ENCODE data around the gene PHF12. TPM values are rescaled to one million over a fixed set of nuclear protein-coding genes. Genes with fewer than 3 reads are reported as not detected.

PHF12 gene
- total and polyA plus RNA-seq, 10 of the 15 experiments (the other 5 are each of a cell fraction or from before 2014, with no cell fraction given), result 1.3 to 43.9 (median 19.2) TPM

DNA sequence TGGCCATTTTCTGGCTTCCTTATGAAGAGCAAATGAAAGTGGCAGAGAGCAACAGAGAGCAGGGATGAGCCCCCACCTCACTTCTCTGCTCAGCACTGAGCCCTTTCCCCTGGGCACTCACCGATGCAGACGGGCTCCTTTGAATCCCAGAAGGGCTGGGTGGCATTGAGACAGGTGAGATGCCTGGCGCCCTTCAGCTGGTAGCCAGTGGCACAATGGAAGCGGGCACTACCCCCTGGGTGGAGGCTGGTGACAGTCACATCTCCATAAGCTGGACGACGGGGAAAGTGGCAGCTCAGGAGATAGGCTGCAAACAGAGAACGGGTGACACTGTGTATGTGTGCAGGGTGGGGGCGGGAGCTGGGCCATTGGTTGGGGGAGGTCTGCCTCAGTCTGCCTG lies 12.5 kb upstream of the PHF12 start:
- H3K4me2 ChIP-seq (ENCODE audit: control insufficient read depth, insufficient read depth), result no peak overlapping the region
- no peak overlapping the region for H3K4me3 ChIP-seq
- POLR2A ChIA-PET, result interaction anchor here (0.6 to 1.2 kb wide), 2 partner anchors 136 to 149 kb away, joined by 3 read pairs; no protein-coding TSS in a partner anchor
- H3K36me3 ChIP-seq (ENCODE audit: control insufficient read depth in 2 of 2, insufficient read depth in 2 of 2, low read length in 1 of 2), result no peaks in the 10 kb centered on the region
- WGBS (ENCODE audit: insufficient coverage, insufficient replicate concordance, low lambda C conversion rate, missing lambda C conversion rate), result 13% methylated on average over 7 of the region's 8 CpGs
- no peaks in the 10 kb centered on the region for H3K9me3 ChIP-seq (replicated peaks; ENCODE audit: control insufficient read depth, insufficient read depth, low read length)
- no peaks in the 10 kb centered on the region for H4K20me1 ChIP-seq (ENCODE audit: control insufficient read depth, insufficient read depth)
- no peak overlapping the region for H3K27ac ChIP-seq (ENCODE audit: control insufficient read depth, insufficient read depth)
- no peak for ATAC-seq
- SMC1A ChIA-PET (ENCODE audit: uncharacterized antibody, unreplicated experiment), result interaction anchor here (0.7 to 3.2 kb wide), 6 partner anchors 11 to 177 kb away, joined by 3 to 68 read pairs (median 6); no protein-coding TSS in a partner anchor
- H3K27me3 ChIP-seq (replicated peaks in 1 of 2; ENCODE audit: control insufficient read depth in 2 of 2, insufficient read depth in 2 of 2, low read length in 1 of 2), result peaks cover 0 to 2% of the 10 kb centered on the region in 2 experiments; a peak in 1 of 4 replicates
- BruUV-seq (replicated peaks), result no TSS peak
- FAIRE-seq, result no peak
- in situ Hi-C loops (cut with MboI) (no loop called here), intact Hi-C loops (cut with micrococcal nuclease; ENCODE audit: unreplicated experiment) (no loop called here)
- CTCF ChIA-PET, result interaction anchor here (2.2 to 5.4 kb wide), 8 partner anchors 10 to 237 kb away, joined by 8 to 415 read pairs (median 16); partner anchors contain the start of genes PHF12 and TLCD1
- H3K9ac ChIP-seq (ENCODE audit: control insufficient read depth, insufficient read depth, low read length), result no peak overlapping the region
- RAD21 ChIA-PET (ENCODE audit: unreplicated experiment), result interaction anchor here (0.6 to 4.9 kb wide), 7 partner anchors 10 to 302 kb away, joined by 3 to 170 read pairs (median 4); partner anchors contain the start of genes FAM222B, SDF2 and SUPT6H
- no peaks in the 10 kb centered on the region for H3K79me2 ChIP-seq (ENCODE audit: control insufficient read depth, insufficient read depth, low read length)
- H3K4me1 ChIP-seq (ENCODE audit: control insufficient read depth, insufficient read depth, low read length), result peaks cover 3% of the 10 kb centered on the region; the same call in 1 of the 2 replicates
- no peak overlapping the region for H2AFZ ChIP-seq (ENCODE audit: control insufficient read depth, low read depth, low read length)
- DNase-seq (ENCODE audit: low read depth, low spot score), result no peak
- no peak for TF ChIP-seq YBX1 (IDR thresholded peaks at IDR 0.05)
- no peak for TF ChIP-seq RUNX3 (IDR thresholded peaks at IDR 0.05; ENCODE audit: low read length)
- TF ChIP-seq RB1 (IDR thresholded peaks at IDR 0.05; ENCODE audit: borderline replicate concordance), result no peak
- TF ChIP-seq, protein P1, sequence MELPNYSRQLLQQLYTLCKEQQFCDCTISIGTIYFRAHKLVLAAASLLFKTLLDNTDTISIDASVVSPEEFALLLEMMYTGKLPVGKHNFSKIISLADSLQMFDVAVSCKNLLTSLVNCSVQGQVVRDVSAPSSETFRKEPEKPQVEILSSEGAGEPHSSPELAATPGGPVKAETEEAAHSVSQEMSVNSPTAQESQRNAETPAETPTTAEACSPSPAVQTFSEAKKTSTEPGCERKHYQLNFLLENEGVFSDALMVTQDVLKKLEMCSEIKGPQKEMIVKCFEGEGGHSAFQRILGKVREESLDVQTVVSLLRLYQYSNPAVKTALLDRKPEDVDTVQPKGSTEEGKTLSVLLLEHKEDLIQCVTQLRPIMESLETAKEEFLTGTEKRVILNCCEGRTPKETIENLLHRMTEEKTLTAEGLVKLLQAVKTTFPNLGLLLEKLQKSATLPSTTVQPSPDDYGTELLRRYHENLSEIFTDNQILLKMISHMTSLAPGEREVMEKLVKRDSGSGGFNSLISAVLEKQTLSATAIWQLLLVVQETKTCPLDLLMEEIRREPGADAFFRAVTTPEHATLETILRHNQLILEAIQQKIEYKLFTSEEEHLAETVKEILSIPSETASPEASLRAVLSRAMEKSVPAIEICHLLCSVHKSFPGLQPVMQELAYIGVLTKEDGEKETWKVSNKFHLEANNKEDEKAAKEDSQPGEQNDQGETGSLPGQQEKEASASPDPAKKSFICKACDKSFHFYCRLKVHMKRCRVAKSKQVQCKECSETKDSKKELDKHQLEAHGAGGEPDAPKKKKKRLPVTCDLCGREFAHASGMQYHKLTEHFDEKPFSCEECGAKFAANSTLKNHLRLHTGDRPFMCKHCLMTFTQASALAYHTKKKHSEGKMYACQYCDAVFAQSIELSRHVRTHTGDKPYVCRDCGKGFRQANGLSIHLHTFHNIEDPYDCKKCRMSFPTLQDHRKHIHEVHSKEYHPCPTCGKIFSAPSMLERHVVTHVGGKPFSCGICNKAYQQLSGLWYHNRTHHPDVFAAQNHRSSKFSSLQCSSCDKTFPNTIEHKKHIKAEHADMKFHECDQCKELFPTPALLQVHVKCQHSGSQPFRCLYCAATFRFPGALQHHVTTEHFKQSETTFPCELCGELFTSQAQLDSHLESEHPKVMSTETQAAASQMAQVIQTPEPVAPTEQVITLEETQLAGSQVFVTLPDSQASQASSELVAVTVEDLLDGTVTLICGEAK (IDR thresholded peaks at IDR 0.05; ENCODE audit: borderline replicate concordance), result no peak
- no peak for TF ChIP-seq NFXL1 (IDR thresholded peaks at IDR 0.05; ENCODE audit: borderline replicate concordance)
- TF ChIP-seq, protein P2, sequence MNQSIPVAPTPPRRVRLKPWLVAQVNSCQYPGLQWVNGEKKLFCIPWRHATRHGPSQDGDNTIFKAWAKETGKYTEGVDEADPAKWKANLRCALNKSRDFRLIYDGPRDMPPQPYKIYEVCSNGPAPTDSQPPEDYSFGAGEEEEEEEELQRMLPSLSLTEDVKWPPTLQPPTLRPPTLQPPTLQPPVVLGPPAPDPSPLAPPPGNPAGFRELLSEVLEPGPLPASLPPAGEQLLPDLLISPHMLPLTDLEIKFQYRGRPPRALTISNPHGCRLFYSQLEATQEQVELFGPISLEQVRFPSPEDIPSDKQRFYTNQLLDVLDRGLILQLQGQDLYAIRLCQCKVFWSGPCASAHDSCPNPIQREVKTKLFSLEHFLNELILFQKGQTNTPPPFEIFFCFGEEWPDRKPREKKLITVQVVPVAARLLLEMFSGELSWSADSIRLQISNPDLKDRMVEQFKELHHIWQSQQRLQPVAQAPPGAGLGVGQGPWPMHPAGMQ (IDR thresholded peaks at IDR 0.05; ENCODE audit: borderline replicate concordance), result no peak
- no peak for TF ChIP-seq CBX5 (IDR thresholded peaks at IDR 0.05; ENCODE audit: low read depth)

All from GM12878 (cell line).